Fibroblast of mammary gland (primary cell): ENCODE results near the gene DHX30.

Experiments used
- DNase-seq: peaks from one replicate; pipeline ENCODE4 v3.0.0-alpha.2; 2010; ENCODE audit warnings: low read depth
- H3K4me3 ChIP-seq: 2 replicates; pipeline ENCODE4 v1.5.1; 2011; ENCODE audit warnings: low read depth, mild to moderate bottlenecking, low read length, moderate library complexity; ENCODE audit not compliant: control insufficient read depth
- CTCF ChIP-seq: conservative IDR thresholded peaks from 2 replicates; pipeline ENCODE4 v1.5.1; 2011; ENCODE audit warnings: low read depth, low read length, inconsistent platforms; ENCODE audit not compliant: control insufficient read depth, insufficient read depth

The DHX30 gene

GRCh38 chr3:47849699-47850563 lies 47.0 kb downstream of the DHX30 start:
- peak; percentile 47 for TF ChIP-seq CTCF
- DNase-seq = peak; percentile 43
- H3K4me3 ChIP-seq = no peak overlapping the region

GRCh38 chr3:47850564-47851410 lies 47.8 kb downstream of the DHX30 start:
- no peak overlapping the region for H3K4me3 ChIP-seq
- no peak for TF ChIP-seq CTCF
- DNase-seq = no peak

GRCh38 chr3:47851888-47852603 lies 49.1 kb downstream of the DHX30 start:
- no peak for DNase-seq
- no peak for TF ChIP-seq CTCF
- no peak overlapping the region for H3K4me3 ChIP-seq

- no peak for DNase-seq
- TF ChIP-seq CTCF = no peak
These were observed 50.0 kb downstream of the DHX30 start for GRCh38 chr3:47852604-47853602.

GRCh38 chr3:47854267-47854666 lies 51.3 kb downstream of the DHX30 start:
- H3K4me3 ChIP-seq = no peak overlapping the region
- DNase-seq = no peak
- TF ChIP-seq CTCF = no peak

More at GRCh38 chr3:47852604-47853602, 50.0 kb downstream of the DHX30 start:
- H3K4me3 ChIP-seq = no peak overlapping the region
